GM13977 (cell line): ENCODE measurements around the gene POP5.
"Not testable (repeated sequence)": the region's sequence is repeated elsewhere in the genome, so short reads cannot be mapped to it uniquely, and the experiment has no call there.

ENCODE experiments used
- DNase-seq: peaks from one replicate; pipeline ENCODE4 v3.0.0; 2012; ENCODE audit warnings: low spot score
- in situ Hi-C: fragments of 300-500 bp; cut with MboI; formaldehyde crosslinking; loops from one replicate; pipeline ENCODE4 v1.12.0; 2022; ENCODE audit warnings: low sequenced_read_pairs, low pct_unique_long_range_greater_than_20kb, mixed read lengths, inconsistent platforms; ENCODE audit not compliant: unreplicated experiment
- TF ChIP-seq, protein P1 (sequence below): IDR thresholded peaks from 2 replicates; pipeline ENCODE4 v1.5.1; 2012; ENCODE audit warnings: mild to moderate bottlenecking, control low read depth; ENCODE audit not compliant: insufficient read depth; ENCODE audit errors: extremely low read depth, missing control alignments

The POP5 gene

DNA sequence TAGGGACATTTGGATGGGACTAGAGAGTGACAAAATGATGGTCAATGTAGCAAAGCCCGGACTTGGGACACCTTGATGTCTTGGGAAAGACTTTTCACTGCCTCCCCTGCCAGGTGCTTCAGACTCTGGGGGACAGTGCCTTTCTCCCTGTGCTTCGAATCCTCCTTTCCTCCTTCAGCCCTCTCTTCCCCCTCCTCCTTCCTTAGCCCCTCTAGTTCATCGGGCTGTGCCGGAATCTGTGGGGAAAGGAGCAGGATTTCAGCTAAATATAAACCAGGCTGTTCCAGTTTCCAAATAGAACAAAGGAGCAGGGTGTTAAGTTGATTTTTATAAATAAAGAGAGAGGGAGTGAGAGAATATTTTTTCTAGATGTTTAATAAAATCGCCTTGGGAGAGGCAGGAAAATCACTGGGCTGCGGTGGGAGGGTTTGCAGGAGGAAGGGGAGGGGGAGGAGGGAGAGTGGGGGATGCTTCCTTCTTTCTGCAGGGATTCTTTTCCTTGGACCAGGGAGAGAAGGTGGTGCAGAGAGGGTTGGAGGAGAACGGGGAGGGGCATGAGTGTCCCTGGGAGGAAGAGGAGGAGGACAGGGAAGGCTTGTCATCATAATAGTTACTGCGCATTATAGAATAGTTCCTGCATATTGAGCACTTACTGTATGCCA is 37.9 kb upstream of the POP5 start:
- TF ChIP-seq, protein P1, sequence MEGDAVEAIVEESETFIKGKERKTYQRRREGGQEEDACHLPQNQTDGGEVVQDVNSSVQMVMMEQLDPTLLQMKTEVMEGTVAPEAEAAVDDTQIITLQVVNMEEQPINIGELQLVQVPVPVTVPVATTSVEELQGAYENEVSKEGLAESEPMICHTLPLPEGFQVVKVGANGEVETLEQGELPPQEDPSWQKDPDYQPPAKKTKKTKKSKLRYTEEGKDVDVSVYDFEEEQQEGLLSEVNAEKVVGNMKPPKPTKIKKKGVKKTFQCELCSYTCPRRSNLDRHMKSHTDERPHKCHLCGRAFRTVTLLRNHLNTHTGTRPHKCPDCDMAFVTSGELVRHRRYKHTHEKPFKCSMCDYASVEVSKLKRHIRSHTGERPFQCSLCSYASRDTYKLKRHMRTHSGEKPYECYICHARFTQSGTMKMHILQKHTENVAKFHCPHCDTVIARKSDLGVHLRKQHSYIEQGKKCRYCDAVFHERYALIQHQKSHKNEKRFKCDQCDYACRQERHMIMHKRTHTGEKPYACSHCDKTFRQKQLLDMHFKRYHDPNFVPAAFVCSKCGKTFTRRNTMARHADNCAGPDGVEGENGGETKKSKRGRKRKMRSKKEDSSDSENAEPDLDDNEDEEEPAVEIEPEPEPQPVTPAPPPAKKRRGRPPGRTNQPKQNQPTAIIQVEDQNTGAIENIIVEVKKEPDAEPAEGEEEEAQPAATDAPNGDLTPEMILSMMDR: no peak
- in situ Hi-C loops: no loop called here

DNA sequence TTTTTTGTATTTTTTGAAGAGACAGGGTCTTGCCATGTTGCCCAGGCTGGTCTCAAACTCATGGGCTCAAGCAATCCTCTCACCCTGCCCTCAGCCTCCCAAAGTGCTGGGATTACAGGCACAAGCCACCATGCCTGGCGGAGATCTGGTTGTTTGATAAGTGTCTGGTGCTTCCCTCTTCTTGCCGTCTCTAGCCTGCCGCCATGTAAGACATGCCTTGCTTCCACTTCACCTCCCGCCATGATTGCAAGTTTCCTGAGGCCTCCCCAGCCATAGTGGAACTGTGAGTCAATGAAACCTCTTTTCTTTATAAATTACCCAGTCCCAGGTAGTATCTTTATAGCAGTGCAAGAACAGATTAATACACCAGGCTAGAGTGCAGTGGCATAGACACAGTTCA is 36.6 kb upstream of the POP5 start:
- DNase-seq, in situ Hi-C loops: not testable (repeated sequence)

More for the DNA sequence above, 37.9 kb upstream of the POP5 start:
- DNase-seq: no peak

DNA sequence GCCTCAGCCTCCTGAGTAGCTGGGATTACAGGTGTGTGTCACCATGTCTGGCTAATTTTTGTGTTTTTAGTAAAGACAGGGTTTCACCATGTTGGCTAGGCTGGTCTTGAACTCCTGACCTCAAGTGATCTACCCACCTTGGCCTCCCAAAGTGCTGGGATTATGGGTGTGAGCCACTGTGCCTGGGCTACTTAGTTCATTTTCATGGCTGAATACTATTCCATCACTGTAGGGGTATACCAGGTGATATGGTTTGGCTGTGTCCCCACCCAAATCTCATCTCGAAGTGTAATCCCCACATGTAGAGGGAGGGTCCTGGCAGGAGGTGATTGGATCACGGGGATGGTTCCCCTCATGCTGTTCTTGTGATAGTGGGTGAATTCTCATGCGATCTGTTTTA is 36.0 kb upstream of the POP5 start:
- in situ Hi-C loops, DNase-seq: not testable (repeated sequence)

DNA sequence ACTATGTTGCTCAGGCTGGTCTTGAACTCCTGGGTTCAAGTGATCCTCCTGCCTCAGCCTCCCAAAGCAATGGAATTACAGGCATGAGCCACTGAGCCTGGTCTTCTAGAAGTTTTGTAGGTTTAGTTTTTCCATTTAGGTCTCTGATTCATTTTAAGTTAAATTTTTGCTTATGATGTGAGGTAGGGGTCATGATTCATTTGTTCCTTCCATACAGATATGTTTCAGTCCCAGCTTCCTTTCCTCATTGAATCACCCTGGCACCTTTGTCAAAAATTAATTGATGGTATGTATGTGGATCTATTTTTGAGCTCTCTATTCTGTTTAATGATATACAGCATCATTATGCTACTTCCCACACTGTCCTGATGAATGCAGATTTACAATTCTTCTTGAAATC is 33.6 kb upstream of the POP5 start:
- DNase-seq: no peak
- in situ Hi-C loops: no loop called here
- TF ChIP-seq, protein P1: no peak

DNA sequence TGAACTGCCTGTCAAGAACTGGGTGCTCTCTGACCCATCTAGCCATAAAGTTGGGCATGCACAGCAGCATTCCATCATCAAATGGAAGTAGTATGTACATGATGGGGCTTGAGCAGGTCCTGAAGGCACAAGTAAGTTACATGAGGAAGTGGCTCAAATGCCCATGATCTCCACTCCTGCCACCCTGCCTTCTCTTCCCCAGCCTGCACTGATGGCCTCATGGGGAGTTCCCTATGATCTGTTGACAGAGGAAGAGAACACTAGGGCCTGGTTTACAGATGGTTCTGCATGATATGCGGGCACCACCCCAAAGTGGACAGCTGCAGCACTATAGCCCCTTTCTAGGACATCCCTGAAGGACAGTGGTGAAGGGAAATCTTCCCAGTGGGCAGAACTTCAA is 30.3 kb upstream of the POP5 start:
- DNase-seq, in situ Hi-C loops: not testable (repeated sequence)

DNA sequence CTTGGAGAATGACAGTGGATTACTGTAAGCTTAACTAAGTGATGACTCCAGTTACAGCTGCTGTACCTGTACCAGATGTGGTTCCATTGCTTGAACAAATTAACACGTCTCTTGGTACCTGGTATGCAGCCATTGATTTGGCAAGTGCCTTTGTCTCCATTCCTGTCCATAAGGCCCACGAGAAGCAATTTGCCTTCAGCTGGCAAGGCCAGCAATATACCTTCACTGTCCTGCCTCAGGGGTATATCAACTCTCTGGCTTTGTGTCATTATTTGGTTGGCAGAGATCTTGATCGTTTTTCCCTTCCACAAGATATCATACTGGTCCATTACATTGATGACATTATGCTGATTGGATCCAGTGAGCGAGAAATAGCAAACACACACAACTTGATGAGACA is 29.4 kb upstream of the POP5 start:
- TF ChIP-seq, protein P1: no peak
- in situ Hi-C loops: no loop called here
- no peak for DNase-seq

DNA sequence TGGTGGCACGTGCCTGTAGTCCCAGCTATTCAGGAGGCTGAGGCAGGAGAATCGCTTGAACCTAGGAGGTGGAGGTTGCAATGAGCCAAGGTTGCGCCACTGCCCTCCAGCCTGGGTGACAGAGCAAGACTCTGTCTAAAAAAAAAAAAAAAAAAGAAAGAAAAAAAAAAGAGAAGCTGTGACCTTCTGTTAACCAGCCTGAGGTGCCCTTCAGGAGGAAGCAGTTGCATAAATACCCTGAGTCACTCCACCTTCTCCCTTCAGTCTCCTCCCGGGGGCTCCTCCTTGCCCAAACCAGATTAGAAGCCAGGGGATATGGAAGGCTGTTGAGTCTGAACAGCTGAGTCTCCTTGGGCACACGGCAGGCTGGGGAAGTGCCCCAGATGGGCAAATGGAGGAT is 21.2 kb upstream of the POP5 start:
- DNase-seq, in situ Hi-C loops: not testable (repeated sequence)

DNA sequence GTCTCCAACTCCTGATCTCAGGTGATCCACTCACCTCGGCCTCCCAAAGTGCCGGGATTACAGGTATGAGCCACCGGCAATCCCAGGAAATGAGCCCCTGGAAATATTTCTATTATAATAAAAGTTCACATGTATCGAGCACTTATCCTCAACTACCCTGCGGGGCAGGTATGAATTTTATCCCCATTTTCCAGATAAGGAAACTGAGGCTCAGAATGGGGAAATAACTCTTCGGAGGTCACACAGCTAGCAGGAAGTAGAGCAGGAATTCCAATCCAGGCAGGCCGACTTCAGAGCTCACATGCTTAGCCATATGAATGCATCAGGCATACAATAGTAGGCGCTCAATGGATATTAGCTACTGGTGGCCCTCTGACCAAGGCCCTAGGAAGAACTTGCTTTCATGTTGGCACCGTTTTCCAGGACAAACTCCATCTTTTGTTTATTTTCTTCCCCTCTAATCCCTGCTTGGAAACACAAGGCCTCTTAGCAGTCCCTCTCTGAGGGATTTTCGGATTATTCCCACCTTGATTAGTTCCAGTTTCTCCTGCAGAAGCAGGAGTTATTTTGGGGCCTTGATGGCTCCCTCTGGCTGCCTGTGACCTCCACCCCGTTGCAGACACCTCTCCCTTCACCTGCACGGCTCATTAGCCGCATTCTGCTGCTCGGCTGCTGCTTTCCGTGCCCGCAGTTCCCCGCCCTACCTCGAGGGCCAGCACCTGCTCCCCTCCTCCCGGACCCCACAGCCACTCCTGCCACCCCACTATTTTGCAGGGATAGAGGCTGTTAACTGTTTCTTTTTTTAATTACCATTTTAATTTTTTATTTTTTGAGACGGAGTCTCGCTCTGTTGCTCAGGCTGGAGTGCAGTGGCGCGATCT is 18.7 kb upstream of the POP5 start:
- no peak for DNase-seq
- in situ Hi-C loops: loop anchor here (25.0 kb wide), 1 partner anchor 362 kb away; no protein-coding TSS in a partner anchor
- TF ChIP-seq, protein P1: no peak
